SK-N-MC (cell line): ENCODE measurements around the gene MYBPH.

Source experiments
- EZH2 ChIP-seq: fragments of 200-600 bp; sonication (generic); IDR thresholded peaks from one replicate; pipeline ENCODE4 v1.6.1; 2017; ENCODE audit warnings: antibody characterized with exemption
- POLR2AphosphoS5 ChIP-seq: IDR thresholded peaks from 2 replicates; pipeline ENCODE4 v1.6.1; 2012; ENCODE audit warnings: mild to moderate bottlenecking, low read depth, low read length, borderline replicate concordance

DNA sequence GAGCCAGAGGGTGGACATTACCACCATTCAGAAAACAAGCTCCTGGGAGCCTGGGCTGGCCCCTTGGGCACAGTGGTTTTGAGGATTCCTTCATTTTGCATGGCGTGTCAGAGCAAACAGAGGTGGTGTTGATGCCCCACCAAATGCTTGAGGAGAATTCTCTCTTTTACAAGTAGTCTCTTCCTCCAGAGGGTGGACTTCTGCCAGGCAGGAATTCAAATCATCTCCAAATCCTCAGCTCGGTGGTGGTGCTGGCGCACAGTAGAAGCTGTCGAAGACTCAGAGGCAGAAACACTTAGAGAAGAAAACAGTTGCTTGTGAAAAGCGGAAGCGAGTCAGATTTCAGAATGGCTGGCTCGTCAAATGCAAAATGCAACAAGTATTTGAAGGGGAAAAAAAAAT, 14.3 kb upstream of the MYBPH start:
- TF ChIP-seq POLR2AphosphoS5 = no peak
- TF ChIP-seq EZH2 = no peak
